ENCODE data around the gene MIF. TPM values are rescaled to one million over a fixed set of nuclear protein-coding genes. Genes with fewer than 3 reads are reported as not detected.

Gene MIF
- total and polyA plus RNA-seq, 2 donors (not counting 3 experiments of a cell fraction or from before 2014, with no cell fraction given) = 529 to 674 TPM

- Histone ChIP-seq H3K4me3 (replicated peaks in 1 of 3; ENCODE audit: insufficient read depth in 1 of 3, low read depth in 1 of 3, low read length in 3 of 3) (no peak overlapping the region), H3K9ac (replicated peaks; ENCODE audit: extremely low read depth, insufficient read depth, low read length) (no peak overlapping the region), H2AFZ (ENCODE audit: low read depth, low read length) (no peak overlapping the region), H3K9me1 (replicated peaks; ENCODE audit: control insufficient read depth, extremely low read depth, insufficient read depth, low read length) (no peaks in the 10 kb centered on the region), H4K20me1 (replicated peaks; ENCODE audit: control insufficient read depth, extremely low read depth, insufficient read depth, low read length) (no peaks in the 10 kb centered on the region), H3K27ac (ENCODE audit: insufficient read depth, low read depth, low read length) (no peak overlapping the region), H3K4me2 (ENCODE audit: insufficient read depth, low read length) (no peak overlapping the region), H3K36me3 (ENCODE audit: control insufficient read depth in 2 of 2, extremely low read depth in 1 of 2, insufficient read depth in 2 of 2, low read length in 2 of 2) (no peaks in the 10 kb centered on the region), H3K79me2 (ENCODE audit: control insufficient read depth, insufficient read depth, low read length) (no peaks in the 10 kb centered on the region), H3K4me1 (ENCODE audit: control insufficient read depth, extremely low read depth, insufficient read depth, low read length) (peaks cover 8% of the 10 kb centered on the region), H3K27me3 (ENCODE audit: control insufficient read depth in 2 of 2, insufficient read depth in 2 of 2, low read length in 2 of 2) (no peaks in the 10 kb centered on the region), H3K9me3 (replicated peaks; ENCODE audit: control insufficient read depth, insufficient read depth, low read length) (no peaks in the 10 kb centered on the region)
- BruUV-seq (replicated peaks) = no TSS peak
- POLR2A ChIA-PET = no interaction called here
- TF ChIP-seq JUN (IDR thresholded peaks at IDR 0.05; ENCODE audit: borderline replicate concordance, insufficient read depth, insufficient read length, low read depth) (no peak), CTCF (IDR thresholded peaks at IDR 0.05; ENCODE audit: extremely low read depth in 1 of 2, insufficient read depth in 1 of 2, low read depth in 1 of 2, low read length in 2 of 2) (no peak), MYC (IDR thresholded peaks at IDR 0.05; ENCODE audit: low read depth, low read length) (no peak)
- FAIRE-seq = no peak
- DNase-seq (ENCODE audit: low read depth, low spot score) = no peak
- dilution Hi-C loops (cut with MboI; ENCODE audit: extremely low pct_ligation_motif_present, low sequenced_read_pairs) (no loop called here), intact Hi-C loops (cut with micrococcal nuclease) (loop anchor here (5.0 kb wide), 3 partner anchors 130 to 305 kb away; no protein-coding TSS in a partner anchor)
- CTCF ChIA-PET = interaction anchor here (0.9 to 2.2 kb wide), 3 partner anchors 10 to 76 kb away, joined by 3 to 12 read pairs (median 8); partner anchors contain the start of gene SLC2A11
Measured at GRCh38 chr22:23847310-23847920, 46.8 kb upstream of the MIF start.
